GM19468 (cell line): Measurements from ENCODE around the gene TUBGCP5.

ENCODE experiments used
- ATAC-seq: cut with Tn5 transposase; IDR thresholded peaks from one replicate; pipeline ENCODE4 v1.9.1; 2021; ENCODE audit warnings: mild to moderate bottlenecking, moderate library complexity, moderate number of reproducible peaks; ENCODE audit not compliant: unreplicated experiment; ENCODE audit errors: extremely low read depth

The TUBGCP5 gene

GRCh38 chr15:22980189-22981050 is 58.9 kb downstream of the TUBGCP5 start, which contains the start of gene CYFIP1:
Gene CYFIP1, minus strand, starts transcription at chr15:22980368. Its CDS starts 33,083 bp downstream, at chr15:22947285.
- no peak for ATAC-seq

GRCh38 chr15:22979238-22980188 is 59.9 kb downstream of the TUBGCP5 start:
- ATAC-seq, result peak; percentile 50

GRCh38 chr15:22978691-22979237 is 60.6 kb downstream of the TUBGCP5 start:
- ATAC-seq, result peak; percentile 8

GRCh38 chr15:22974745-22975144 is 64.6 kb downstream of the TUBGCP5 start:
- ATAC-seq, result no peak

GRCh38 chr15:22973987-22974386 is 65.4 kb downstream of the TUBGCP5 start:
- no peak for ATAC-seq

- ATAC-seq, result no peak
Observed at GRCh38 chr15:22973286-22973685, 66.1 kb downstream of the TUBGCP5 start.

- no peak for ATAC-seq
Observed at GRCh38 chr15:22969489-22969888, 69.9 kb downstream of the TUBGCP5 start.

GRCh38 chr15:22968366-22968765 is 71.0 kb downstream of the TUBGCP5 start:
- no peak for ATAC-seq

- ATAC-seq, result no peak
Observed at GRCh38 chr15:22967084-22967770, 72.1 kb downstream of the TUBGCP5 start.

GRCh38 chr15:22966321-22967083 is 72.9 kb downstream of the TUBGCP5 start:
- ATAC-seq, result no peak

- ATAC-seq, result no peak
Observed at GRCh38 chr15:22963641-22964040, 75.7 kb downstream of the TUBGCP5 start.

GRCh38 chr15:22962611-22963010 is 76.8 kb downstream of the TUBGCP5 start:
- no peak for ATAC-seq

- no peak for ATAC-seq
Observed at GRCh38 chr15:22961762-22962161, 77.6 kb downstream of the TUBGCP5 start.

- ATAC-seq, result no peak
Observed at GRCh38 chr15:22960556-22960955, 78.8 kb downstream of the TUBGCP5 start.

- no peak for ATAC-seq
Observed at GRCh38 chr15:22960126-22960525, 79.2 kb downstream of the TUBGCP5 start.

- no peak for ATAC-seq
Observed at GRCh38 chr15:22959321-22960101, 79.9 kb downstream of the TUBGCP5 start.

GRCh38 chr15:22958487-22959280 is 80.7 kb downstream of the TUBGCP5 start:
- ATAC-seq, result no peak

GRCh38 chr15:22956978-22957260 is 82.5 kb downstream of the TUBGCP5 start:
- no peak for ATAC-seq
